Kidney (tissue), 14 donors: ENCODE measurements around the gene PRDM16. TPM values are rescaled to one million over a fixed set of nuclear protein-coding genes. Genes with fewer than 3 reads are reported as not detected.

Experiments
- DNase-seq, 5 donors: peaks; one replicate each; pipeline ENCODE4 v3.0.0-alpha.2; 2013 to 2020
- FAIRE-seq: peaks from 2 replicates; lab custom pipeline; 2012; peaks lifted over from hg19 to GRCh38; lab: Jason Lieb, UNC
- H3K27ac ChIP-seq, 2 donors: one replicate each; pipeline ENCODE4 v1.7.0; 2013; ENCODE audit warnings: low read depth in 2 of 2, low read length in 2 of 2, inconsistent platforms in 1 of 2
- H3K27me3 ChIP-seq: one replicate; pipeline ENCODE4 v1.7.1; 2013; ENCODE audit warnings: low read length, inconsistent platforms; ENCODE audit not compliant: control insufficient read depth, insufficient read depth
- H3K36me3 ChIP-seq, 3 donors: one replicate each; pipeline versions ENCODE4 v1.7.0 to v1.7.1; 2013; ENCODE audit warnings: low read length in 3 of 3, control low read depth in 1 of 3, inconsistent platforms in 1 of 3; ENCODE audit not compliant: insufficient read depth in 3 of 3, control insufficient read depth in 2 of 3
- H3K4me1 ChIP-seq, 3 donors: one replicate each; pipeline versions ENCODE4 v1.7.0 to v1.7.1; 2013; ENCODE audit warnings: low read length in 3 of 3, inconsistent platforms in 1 of 3, low read depth in 1 of 3; ENCODE audit not compliant: control insufficient read depth in 2 of 3, insufficient read depth in 2 of 3
- H3K4me3 ChIP-seq, 3 donors: one replicate each; pipeline versions ENCODE4 v1.7.0 to v1.8.1; 2013; ENCODE audit warnings: low read length in 3 of 3, control low read depth in 1 of 3, inconsistent platforms in 1 of 3
- H3K9ac ChIP-seq, 3 donors: one replicate each; pipeline versions ENCODE4 v1.7.0 to v1.7.1; 2013; ENCODE audit warnings: low read length in 3 of 3, control low read depth in 1 of 3, inconsistent platforms in 1 of 3
- H3K9me3 ChIP-seq, 3 donors: one replicate each; pipeline versions ENCODE4 v1.7.0 to v1.7.1; 2013; ENCODE audit warnings: low read length in 3 of 3, control low read depth in 1 of 3, inconsistent platforms in 1 of 3; ENCODE audit not compliant: control insufficient read depth in 2 of 3, insufficient read depth in 1 of 3
- intact Hi-C: fragments of 100-400 bp; cut with DNase I; formaldehyde crosslinking; loops from one replicate; pipeline ENCODE4 v1.11.1; 2022
- polyA plus RNA-seq: library from polyadenylated mRNA; stranded (reverse); fragments of 350-450 nt; fragmentation: Illumina TruSeq; extraction: RNeasy Lipid Tissue Mini Kit (QIAGEN cat#74804); gene quantifications from one replicate; pipeline ENCODE4 v1.2.3, GENCODE V29; 2014; ENCODE audit warnings: low read depth, low replicate concordance; ENCODE audit not compliant: insufficient read depth
- total RNA-seq: library from RNA; stranded (reverse); fragmentation: NEBNext Ultra II Directional; extraction: Animal tissue kit (Norgen Biotek cat#: 25700); gene quantifications from one replicate; pipeline ENCODE4 v1.2.1, GENCODE V29; 2021
- TF ChIP-seq, protein P1 (sequence below): IDR thresholded peaks from 3 replicates; pipeline ENCODE4 v1.5.1; 2012; ENCODE audit warnings: mild to moderate bottlenecking, moderate library complexity, borderline replicate concordance; ENCODE audit not compliant: insufficient read depth; ENCODE audit errors: extremely low read depth
- donor health status: control.
- donor health status: control.
- donor health status: control.
- donor health status: control.
- donor health status: control.
- donor health status: DM: yes; HTN: yes; CAD: no.
- donor health status: Normal renal cell carcinoma (clear cell type).

PRDM16 gene
- total and polyA plus RNA-seq, 2 donors from 2014 or later: 3.0 to 21.9 TPM

DNA sequence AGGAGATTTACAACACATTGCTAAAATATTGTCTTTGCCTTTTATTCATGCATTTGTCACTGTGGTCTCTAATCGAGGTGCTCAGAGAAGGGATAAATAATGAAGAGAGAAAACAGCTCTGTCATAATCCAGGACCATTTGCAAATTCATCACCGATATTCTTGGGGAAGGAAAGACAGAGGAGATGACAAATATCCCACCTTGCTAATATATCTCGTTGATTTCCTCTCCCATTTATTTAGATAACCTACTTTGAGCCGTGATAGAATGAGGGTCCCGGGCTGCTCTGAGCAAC is 86.9 kb downstream of the PRDM16 start:
- Histone ChIP-seq H3K36me3 (no peaks in the 10 kb centered on the region), H3K9me3 (no peaks in the 10 kb centered on the region), H3K27me3 (peaks cover 3% of the 10 kb centered on the region), H3K4me1 (peaks cover 0 to 11% (median 8%) of the 10 kb centered on the region in 3 donors), H3K4me3 (no peak overlapping the region), H3K9ac (no peak overlapping the region), H3K27ac (peak overlapping the region in 1 of 2 donors; percentile 59)
- TF ChIP-seq, protein P1, sequence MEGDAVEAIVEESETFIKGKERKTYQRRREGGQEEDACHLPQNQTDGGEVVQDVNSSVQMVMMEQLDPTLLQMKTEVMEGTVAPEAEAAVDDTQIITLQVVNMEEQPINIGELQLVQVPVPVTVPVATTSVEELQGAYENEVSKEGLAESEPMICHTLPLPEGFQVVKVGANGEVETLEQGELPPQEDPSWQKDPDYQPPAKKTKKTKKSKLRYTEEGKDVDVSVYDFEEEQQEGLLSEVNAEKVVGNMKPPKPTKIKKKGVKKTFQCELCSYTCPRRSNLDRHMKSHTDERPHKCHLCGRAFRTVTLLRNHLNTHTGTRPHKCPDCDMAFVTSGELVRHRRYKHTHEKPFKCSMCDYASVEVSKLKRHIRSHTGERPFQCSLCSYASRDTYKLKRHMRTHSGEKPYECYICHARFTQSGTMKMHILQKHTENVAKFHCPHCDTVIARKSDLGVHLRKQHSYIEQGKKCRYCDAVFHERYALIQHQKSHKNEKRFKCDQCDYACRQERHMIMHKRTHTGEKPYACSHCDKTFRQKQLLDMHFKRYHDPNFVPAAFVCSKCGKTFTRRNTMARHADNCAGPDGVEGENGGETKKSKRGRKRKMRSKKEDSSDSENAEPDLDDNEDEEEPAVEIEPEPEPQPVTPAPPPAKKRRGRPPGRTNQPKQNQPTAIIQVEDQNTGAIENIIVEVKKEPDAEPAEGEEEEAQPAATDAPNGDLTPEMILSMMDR: no peak
- intact Hi-C loops: no loop called here
- no peak for FAIRE-seq
- DNase-seq: no peak

DNA sequence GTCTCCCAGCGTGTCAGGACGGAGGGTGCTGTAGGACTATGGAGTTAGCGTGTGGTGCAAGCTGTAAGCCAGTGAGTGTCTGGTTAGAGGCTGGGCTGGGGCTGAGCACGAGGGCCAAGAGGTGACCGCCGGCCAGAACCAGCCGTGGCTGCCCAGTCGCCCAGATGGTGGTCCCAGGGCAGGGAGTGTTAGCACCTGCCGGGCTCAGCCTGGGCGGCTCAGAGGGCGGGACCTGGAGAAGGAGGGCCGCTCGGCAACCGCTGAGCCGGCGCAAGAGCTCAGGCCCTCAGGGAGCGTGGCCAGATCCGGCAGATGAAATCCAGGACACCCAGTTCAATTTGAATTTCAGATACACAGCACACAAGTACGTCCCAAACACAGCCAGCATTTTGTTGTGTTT is 87.9 kb downstream of the PRDM16 start:
- Histone ChIP-seq H3K9ac (peak overlapping the region in 1 of 3 donors; percentile 55), H3K27ac (peak overlapping the region; percentile 59 to 85), H3K36me3 (no peaks in the 10 kb centered on the region), H3K4me1 (peaks cover 0 to 13% (median 8%) of the 10 kb centered on the region in 3 donors), H3K4me3 (no peak overlapping the region), H3K9me3 (no peaks in the 10 kb centered on the region), H3K27me3 (peaks cover 3% of the 10 kb centered on the region)
- TF ChIP-seq, protein P1: no peak
- no peak for DNase-seq
- no peak for FAIRE-seq
- intact Hi-C loops: no loop called here

DNA sequence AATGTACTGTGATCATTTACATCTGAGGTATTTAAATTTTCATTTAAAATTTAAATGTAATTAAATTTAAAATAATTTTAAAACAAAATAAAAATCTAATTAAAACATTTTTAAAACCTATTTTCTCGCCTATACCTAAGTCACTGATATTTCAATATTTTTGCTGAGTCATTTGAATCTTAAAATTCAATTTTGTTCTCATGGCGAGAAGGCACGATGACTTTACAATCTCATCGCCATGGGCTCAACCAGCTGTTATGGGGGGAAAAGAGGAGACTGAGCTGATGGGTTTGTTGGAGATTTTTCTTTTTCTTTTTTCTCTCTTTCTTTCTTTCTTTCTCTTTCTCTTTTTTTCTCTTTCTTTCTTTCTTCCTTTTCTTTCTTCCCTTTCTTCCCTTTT is 89.3 kb downstream of the PRDM16 start:
- H3K9ac ChIP-seq: no peak overlapping the region
- DNase-seq (no peak), FAIRE-seq (no peak)
- TF ChIP-seq, protein P1: no peak
- H3K9me3 ChIP-seq: no peaks in the 10 kb centered on the region
- H3K27ac ChIP-seq: no peak overlapping the region
- H3K27me3 ChIP-seq: peaks cover 3% of the 10 kb centered on the region
- H3K4me1 ChIP-seq: peaks cover 0 to 8% (median 8%) of the 10 kb centered on the region in 3 donors
- intact Hi-C loops: no loop called here
- no peaks in the 10 kb centered on the region for H3K36me3 ChIP-seq
- no peak overlapping the region for H3K4me3 ChIP-seq

DNA sequence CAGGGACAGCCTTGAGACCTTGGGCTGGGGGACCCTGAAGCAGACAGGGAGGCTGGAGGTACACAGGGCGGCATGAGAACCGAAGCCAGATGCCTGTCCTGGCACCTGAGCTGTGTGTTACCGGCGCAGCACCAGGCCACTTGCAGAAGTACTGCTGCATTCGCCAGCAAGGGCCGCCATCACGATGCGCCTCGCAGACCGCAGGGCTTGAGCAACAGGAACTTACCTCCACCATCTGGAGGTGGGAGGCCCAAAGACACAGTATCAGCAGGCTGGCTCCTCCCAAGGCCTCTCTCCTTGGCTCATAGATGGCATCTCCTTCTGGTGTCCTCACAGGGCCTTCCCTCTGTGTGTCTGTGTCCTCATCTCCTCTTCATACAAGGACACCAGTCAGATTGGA is 90.1 kb downstream of the PRDM16 start:
- Histone ChIP-seq H3K4me1 (peaks cover 0 to 8% (median 8%) of the 10 kb centered on the region in 3 donors), H3K4me3 (no peak overlapping the region), H3K9me3 (no peaks in the 10 kb centered on the region), H3K9ac (no peak overlapping the region), H3K36me3 (no peaks in the 10 kb centered on the region), H3K27ac (no peak overlapping the region), H3K27me3 (peaks cover 5% of the 10 kb centered on the region)
- TF ChIP-seq, protein P1: no peak
- intact Hi-C loops: no loop called here
- DNase-seq (no peak), FAIRE-seq (no peak)
